SK-N-SH (cell line): Measurements from ENCODE around the gene DDC.

Experiments used
- CHD2 ChIP-seq: fragments of 150-350 bp; IDR thresholded peaks from 2 replicates; pipeline ENCODE4 v1.6.1; 2018; ENCODE audit warnings: low read length; ENCODE audit not compliant: partially characterized antibody
- EP300 ChIP-seq, 2 experiments: IDR thresholded peaks; 2 replicates each; pipeline versions ENCODE4 v1.4.0 to v1.6.1; 2012; ENCODE audit warnings: borderline replicate concordance in 1 of 2, low read depth in 1 of 2, low read length in 1 of 2
- GABPA ChIP-seq: IDR thresholded peaks from 2 replicates; pipeline ENCODE4 v1.4.0; 2012; ENCODE audit warnings: low read depth, mild to moderate bottlenecking
- MAX ChIP-seq: IDR thresholded peaks from 2 replicates; pipeline ENCODE4 v1.4.0; 2012; ENCODE audit warnings: low read depth
- POLR2AphosphoS5 ChIP-seq: IDR thresholded peaks from 2 replicates; pipeline ENCODE4 v1.6.1; 2012; ENCODE audit warnings: low read depth, low read length
- RAD21 ChIP-seq: IDR thresholded peaks from 2 replicates; pipeline ENCODE4 v1.6.1; 2012; ENCODE audit warnings: mild to moderate bottlenecking, low read length
- RFX5 ChIP-seq: IDR thresholded peaks from 2 replicates; pipeline ENCODE4 v1.6.1; 2012; ENCODE audit warnings: mild to moderate bottlenecking, improper control_type of control experiment, low read length
- SIN3A ChIP-seq: IDR thresholded peaks from 2 replicates; pipeline ENCODE4 v1.6.1; 2012; ENCODE audit warnings: low read depth, mild to moderate bottlenecking, low read length, moderate library complexity, borderline replicate concordance
- YY1 ChIP-seq: IDR thresholded peaks from 2 replicates; pipeline ENCODE4 v1.4.0; 2012; ENCODE audit warnings: low read depth, mild to moderate bottlenecking
- TF ChIP-seq, protein P1 (sequence below): fragments of 200-600 bp; sonication (generic); IDR thresholded peaks from 2 replicates; pipeline ENCODE4 v1.6.1; 2017; ENCODE audit warnings: antibody characterized with exemption, mild to moderate bottlenecking, moderate library complexity
- TF ChIP-seq, protein P2 (sequence below): IDR thresholded peaks from 2 replicates; pipeline ENCODE4 v1.6.1; 2012; ENCODE audit warnings: mild to moderate bottlenecking, low read depth, low read length, moderate library complexity
- TF ChIP-seq, protein P3 (sequence below): IDR thresholded peaks from 2 replicates; pipeline ENCODE4 v1.4.0; 2012; ENCODE audit warnings: low read depth, borderline replicate concordance

- TF ChIP-seq GABPA: no peak
- TF ChIP-seq, protein P1, sequence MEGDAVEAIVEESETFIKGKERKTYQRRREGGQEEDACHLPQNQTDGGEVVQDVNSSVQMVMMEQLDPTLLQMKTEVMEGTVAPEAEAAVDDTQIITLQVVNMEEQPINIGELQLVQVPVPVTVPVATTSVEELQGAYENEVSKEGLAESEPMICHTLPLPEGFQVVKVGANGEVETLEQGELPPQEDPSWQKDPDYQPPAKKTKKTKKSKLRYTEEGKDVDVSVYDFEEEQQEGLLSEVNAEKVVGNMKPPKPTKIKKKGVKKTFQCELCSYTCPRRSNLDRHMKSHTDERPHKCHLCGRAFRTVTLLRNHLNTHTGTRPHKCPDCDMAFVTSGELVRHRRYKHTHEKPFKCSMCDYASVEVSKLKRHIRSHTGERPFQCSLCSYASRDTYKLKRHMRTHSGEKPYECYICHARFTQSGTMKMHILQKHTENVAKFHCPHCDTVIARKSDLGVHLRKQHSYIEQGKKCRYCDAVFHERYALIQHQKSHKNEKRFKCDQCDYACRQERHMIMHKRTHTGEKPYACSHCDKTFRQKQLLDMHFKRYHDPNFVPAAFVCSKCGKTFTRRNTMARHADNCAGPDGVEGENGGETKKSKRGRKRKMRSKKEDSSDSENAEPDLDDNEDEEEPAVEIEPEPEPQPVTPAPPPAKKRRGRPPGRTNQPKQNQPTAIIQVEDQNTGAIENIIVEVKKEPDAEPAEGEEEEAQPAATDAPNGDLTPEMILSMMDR: no peak
- no peak for TF ChIP-seq CHD2
- TF ChIP-seq SIN3A: no peak
- TF ChIP-seq, protein P2, sequence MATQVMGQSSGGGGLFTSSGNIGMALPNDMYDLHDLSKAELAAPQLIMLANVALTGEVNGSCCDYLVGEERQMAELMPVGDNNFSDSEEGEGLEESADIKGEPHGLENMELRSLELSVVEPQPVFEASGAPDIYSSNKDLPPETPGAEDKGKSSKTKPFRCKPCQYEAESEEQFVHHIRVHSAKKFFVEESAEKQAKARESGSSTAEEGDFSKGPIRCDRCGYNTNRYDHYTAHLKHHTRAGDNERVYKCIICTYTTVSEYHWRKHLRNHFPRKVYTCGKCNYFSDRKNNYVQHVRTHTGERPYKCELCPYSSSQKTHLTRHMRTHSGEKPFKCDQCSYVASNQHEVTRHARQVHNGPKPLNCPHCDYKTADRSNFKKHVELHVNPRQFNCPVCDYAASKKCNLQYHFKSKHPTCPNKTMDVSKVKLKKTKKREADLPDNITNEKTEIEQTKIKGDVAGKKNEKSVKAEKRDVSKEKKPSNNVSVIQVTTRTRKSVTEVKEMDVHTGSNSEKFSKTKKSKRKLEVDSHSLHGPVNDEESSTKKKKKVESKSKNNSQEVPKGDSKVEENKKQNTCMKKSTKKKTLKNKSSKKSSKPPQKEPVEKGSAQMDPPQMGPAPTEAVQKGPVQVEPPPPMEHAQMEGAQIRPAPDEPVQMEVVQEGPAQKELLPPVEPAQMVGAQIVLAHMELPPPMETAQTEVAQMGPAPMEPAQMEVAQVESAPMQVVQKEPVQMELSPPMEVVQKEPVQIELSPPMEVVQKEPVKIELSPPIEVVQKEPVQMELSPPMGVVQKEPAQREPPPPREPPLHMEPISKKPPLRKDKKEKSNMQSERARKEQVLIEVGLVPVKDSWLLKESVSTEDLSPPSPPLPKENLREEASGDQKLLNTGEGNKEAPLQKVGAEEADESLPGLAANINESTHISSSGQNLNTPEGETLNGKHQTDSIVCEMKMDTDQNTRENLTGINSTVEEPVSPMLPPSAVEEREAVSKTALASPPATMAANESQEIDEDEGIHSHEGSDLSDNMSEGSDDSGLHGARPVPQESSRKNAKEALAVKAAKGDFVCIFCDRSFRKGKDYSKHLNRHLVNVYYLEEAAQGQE: no peak
- no peak for TF ChIP-seq MAX
- no peak for TF ChIP-seq RFX5
- TF ChIP-seq YY1: no peak
- TF ChIP-seq RAD21: no peak
- no peak for TF ChIP-seq EP300 (IDR thresholded peaks at IDR 0.05; ENCODE audit: borderline replicate concordance in 1 of 2, low read depth in 1 of 2, low read length in 1 of 2)
- TF ChIP-seq POLR2AphosphoS5: no peak
- TF ChIP-seq, protein P3, sequence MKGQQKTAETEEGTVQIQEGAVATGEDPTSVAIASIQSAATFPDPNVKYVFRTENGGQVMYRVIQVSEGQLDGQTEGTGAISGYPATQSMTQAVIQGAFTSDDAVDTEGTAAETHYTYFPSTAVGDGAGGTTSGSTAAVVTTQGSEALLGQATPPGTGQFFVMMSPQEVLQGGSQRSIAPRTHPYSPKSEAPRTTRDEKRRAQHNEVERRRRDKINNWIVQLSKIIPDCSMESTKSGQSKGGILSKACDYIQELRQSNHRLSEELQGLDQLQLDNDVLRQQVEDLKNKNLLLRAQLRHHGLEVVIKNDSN: no peak
Measured at GRCh38 chr7:50456371-50457123, 108.7 kb downstream of the DDC start.
